Measurements from ENCODE around the gene RACGAP1. TPM values are rescaled to one million over a fixed set of nuclear protein-coding genes. Genes with fewer than 3 reads are reported as not detected.

The RACGAP1 gene
- total RNA-seq, 1 experiment from 2014 or later: 112 TPM

GRCh38 chr12:49967042-49967776 is 58.1 kb downstream of the RACGAP1 start:
- POLR2A ChIA-PET (ENCODE audit: unreplicated experiment): no interaction called here
- Histone ChIP-seq H3K4me2 (peak overlapping the region; percentile 85), H3K36me3 (ENCODE audit: low read depth) (no peaks in the 10 kb centered on the region)

GRCh38 chr12:49966511-49967041 is 58.7 kb downstream of the RACGAP1 start:
- Histone ChIP-seq H3K79me2 (ENCODE audit: low read depth) (no peaks in the 10 kb centered on the region), H3K27ac (no peak overlapping the region), H3K4me2 (peak overlapping the region; percentile 85), H3K9me3 (ENCODE audit: insufficient read depth, low read depth) (no peaks in the 10 kb centered on the region), H3K4me1 (replicated peaks; ENCODE audit: insufficient read depth) (peaks cover 37% of the 10 kb centered on the region), H3F3A (ENCODE audit: insufficient read depth, low read depth) (peaks cover 3% of the 10 kb centered on the region; the same call in 1 of the 2 replicates), H3K4me3 (no peak overlapping the region), H2AFZ (no peak overlapping the region), H3K27me3 (ENCODE audit: insufficient read depth, low read depth) (peaks cover 23% of the 10 kb centered on the region), H3K9me2 (ENCODE audit: insufficient read depth) (no peaks in the 10 kb centered on the region), H4K20me1 (ENCODE audit: insufficient read depth) (no peaks in the 10 kb centered on the region), H3K36me3 (ENCODE audit: low read depth) (no peaks in the 10 kb centered on the region)
- TF ChIP-seq EZH2 (IDR thresholded peaks at IDR 0.05; ENCODE audit: low read depth) (no peak), CTCF (conservative IDR thresholded peaks at IDR 0.05) (no peak)
- BruUV-seq (replicated peaks): no TSS peak
- intact Hi-C loops (cut with micrococcal nuclease; ENCODE audit: unreplicated experiment): loop anchor here (1.0 to 10.0 kb wide), 5 partner anchors 22 to 198 kb away; partner anchors contain the start of gene CERS5
- CTCF ChIA-PET: interaction anchor here (0.7 to 2.3 kb wide), 7 partner anchors 21 to 165 kb away, joined by 3 to 20 read pairs (median 7); no protein-coding TSS in a partner anchor
- DNase-seq: no peak
- POLR2A ChIA-PET (ENCODE audit: unreplicated experiment): no interaction called here

More at GRCh38 chr12:49967042-49967776, 58.1 kb downstream of the RACGAP1 start:
- Histone ChIP-seq H3K27me3 (ENCODE audit: insufficient read depth, low read depth) (peaks cover 23% of the 10 kb centered on the region), H3F3A (ENCODE audit: insufficient read depth, low read depth) (peaks cover 3% of the 10 kb centered on the region; the same call in 1 of the 2 replicates), H3K27ac (no peak overlapping the region), H3K9me2 (ENCODE audit: insufficient read depth) (no peaks in the 10 kb centered on the region), H3K9me3 (ENCODE audit: insufficient read depth, low read depth) (no peaks in the 10 kb centered on the region), H3K4me3 (peak overlapping the region; percentile 50), H4K20me1 (ENCODE audit: insufficient read depth) (no peaks in the 10 kb centered on the region), H3K79me2 (ENCODE audit: low read depth) (no peaks in the 10 kb centered on the region), H3K4me1 (replicated peaks; ENCODE audit: insufficient read depth) (peaks cover 33% of the 10 kb centered on the region), H2AFZ (peak overlapping the region; percentile 78)
- intact Hi-C loops (cut with micrococcal nuclease; ENCODE audit: unreplicated experiment): loop anchor here (1.0 to 10.0 kb wide), 5 partner anchors 22 to 198 kb away; partner anchors contain the start of gene CERS5
- peak; percentile 77 to 83 for DNase-seq
- CTCF ChIA-PET: interaction anchor here (0.6 to 2.3 kb wide), 9 partner anchors 21 to 1565 kb away, joined by 3 to 20 read pairs (median 4); no protein-coding TSS in a partner anchor
- TF ChIP-seq EZH2 (IDR thresholded peaks at IDR 0.05; ENCODE audit: low read depth) (no peak), CTCF (conservative IDR thresholded peaks at IDR 0.05) (peak; percentile 87)
- BruUV-seq (replicated peaks): no TSS peak

GRCh38 chr12:49965836-49966235 is 59.5 kb downstream of the RACGAP1 start:
- intact Hi-C loops (cut with micrococcal nuclease; ENCODE audit: unreplicated experiment): loop anchor here (2.0 to 10.0 kb wide), 4 partner anchors 21 to 199 kb away; partner anchors contain the start of gene CERS5
- no peak overlapping the region for H3K27ac ChIP-seq
- DNase-seq: no peak
- TF ChIP-seq EZH2 (IDR thresholded peaks at IDR 0.05; ENCODE audit: low read depth) (no peak), CTCF (conservative IDR thresholded peaks at IDR 0.05) (no peak)
- no peaks in the 10 kb centered on the region for H3K36me3 ChIP-seq (ENCODE audit: low read depth)
- H2AFZ ChIP-seq: no peak overlapping the region
- H3K79me2 ChIP-seq (ENCODE audit: low read depth): no peaks in the 10 kb centered on the region
- no peak overlapping the region for H3K4me3 ChIP-seq
- POLR2A ChIA-PET (ENCODE audit: unreplicated experiment): no interaction called here
- H3K9me3 ChIP-seq (ENCODE audit: insufficient read depth, low read depth): no peaks in the 10 kb centered on the region
- peaks cover 38% of the 10 kb centered on the region for H3K4me1 ChIP-seq (replicated peaks; ENCODE audit: insufficient read depth)
- no TSS peak for BruUV-seq (replicated peaks)
- no peak overlapping the region for H3K4me2 ChIP-seq
- peaks cover 3% of the 10 kb centered on the region; the same call in 1 of the 2 replicates for H3F3A ChIP-seq (ENCODE audit: insufficient read depth, low read depth)
- H3K9me2 ChIP-seq (ENCODE audit: insufficient read depth): no peaks in the 10 kb centered on the region
- no peaks in the 10 kb centered on the region for H4K20me1 ChIP-seq (ENCODE audit: insufficient read depth)
- peaks cover 23% of the 10 kb centered on the region for H3K27me3 ChIP-seq (ENCODE audit: insufficient read depth, low read depth)
- CTCF ChIA-PET: interaction anchor here (0.7 to 2.3 kb wide), 5 partner anchors 9 to 105 kb away, joined by 3 to 20 read pairs (median 7); no protein-coding TSS in a partner anchor

Measured in PC-9 (cell line).